ENCODE results near the gene CACNG5. TPM values are rescaled to one million over a fixed set of nuclear protein-coding genes. Genes with fewer than 3 reads are reported as not detected.

CACNG5 gene
- total RNA-seq, 1 donor from 2014 or later: not detected

- H3K27ac Mint-ChIP-seq: no peak overlapping the region
- DNase-seq (ENCODE audit: low spot score): no peak
- no peaks in the 10 kb centered on the region for H3K9me3 Mint-ChIP-seq
- no peaks in the 10 kb centered on the region for H3K36me3 Mint-ChIP-seq (ENCODE audit: low read depth)
- H3K4me1 Mint-ChIP-seq (ENCODE audit: low read depth): no peaks in the 10 kb centered on the region
- no peak overlapping the region for H3K4me3 Mint-ChIP-seq
- H3K27me3 Mint-ChIP-seq (ENCODE audit: insufficient read depth): peaks cover 31% of the 10 kb centered on the region
- intact Hi-C loops (cut with micrococcal nuclease): no loop called here
Observed at GRCh38 chr17:66929591-66929990, 94.7 kb downstream of the CACNG5 start.

- H3K27ac Mint-ChIP-seq: no peak overlapping the region
- no peak for DNase-seq (ENCODE audit: low spot score)
- H3K27me3 Mint-ChIP-seq (ENCODE audit: insufficient read depth): peaks cover 31% of the 10 kb centered on the region
- H3K9me3 Mint-ChIP-seq: no peaks in the 10 kb centered on the region
- no peaks in the 10 kb centered on the region for H3K36me3 Mint-ChIP-seq (ENCODE audit: low read depth)
- intact Hi-C loops (cut with micrococcal nuclease): no loop called here
- no peaks in the 10 kb centered on the region for H3K4me1 Mint-ChIP-seq (ENCODE audit: low read depth)
- no peak overlapping the region for H3K4me3 Mint-ChIP-seq
Observed at GRCh38 chr17:66930933-66931332, 96.0 kb downstream of the CACNG5 start.

- H3K9me3 Mint-ChIP-seq: peaks cover under 1% of the 10 kb centered on the region
- no peaks in the 10 kb centered on the region for H3K4me1 Mint-ChIP-seq (ENCODE audit: low read depth)
- H3K27ac Mint-ChIP-seq: no peak overlapping the region
- H3K36me3 Mint-ChIP-seq (ENCODE audit: low read depth): no peaks in the 10 kb centered on the region
- intact Hi-C loops (cut with micrococcal nuclease): no loop called here
- peaks cover 21% of the 10 kb centered on the region for H3K27me3 Mint-ChIP-seq (ENCODE audit: insufficient read depth)
- H3K4me3 Mint-ChIP-seq: no peak overlapping the region
- no peak for DNase-seq (ENCODE audit: low spot score)
Observed at GRCh38 chr17:66932311-66932710, 97.4 kb downstream of the CACNG5 start.

- Mint-ChIP-seq H3K36me3 (ENCODE audit: low read depth) (no peaks in the 10 kb centered on the region), H3K4me1 (ENCODE audit: low read depth) (no peaks in the 10 kb centered on the region), H3K27me3 (ENCODE audit: insufficient read depth) (peaks cover 12% of the 10 kb centered on the region), H3K27ac (no peak overlapping the region), H3K9me3 (peaks cover 4% of the 10 kb centered on the region), H3K4me3 (no peak overlapping the region)
- DNase-seq (ENCODE audit: low spot score): no peak
- intact Hi-C loops (cut with micrococcal nuclease): no loop called here
Observed at GRCh38 chr17:66934040-66934439, 99.1 kb downstream of the CACNG5 start.

Other genes with a start within 250 kb of the CACNG5 start
- gene CACNG4, start 129.6 kb downstream of the CACNG5 start, total RNA-seq: not detected in 2 replicates
- gene CACNG1, start 209.4 kb downstream of the CACNG5 start, total RNA-seq: not detected in 2 replicates